Loucy (cell line): ENCODE results near the gene STX8.

Experiments used
- EZH2phosphoT487 ChIP-seq: fragments of 200-600 bp; IDR thresholded peaks from 2 replicates; pipeline ENCODE4 v1.6.1; 2018; ENCODE audit warnings: antibody characterized with exemption, mild to moderate bottlenecking, moderate library complexity, borderline replicate concordance
- TF ChIP-seq, protein P1 (sequence below): fragments of 200-600 bp; sonication (generic); conservative IDR thresholded peaks from 2 replicates; pipeline ENCODE4 v1.5.1; 2014; ENCODE audit warnings: mild to moderate bottlenecking, antibody characterized with exemption, low read length

DNA sequence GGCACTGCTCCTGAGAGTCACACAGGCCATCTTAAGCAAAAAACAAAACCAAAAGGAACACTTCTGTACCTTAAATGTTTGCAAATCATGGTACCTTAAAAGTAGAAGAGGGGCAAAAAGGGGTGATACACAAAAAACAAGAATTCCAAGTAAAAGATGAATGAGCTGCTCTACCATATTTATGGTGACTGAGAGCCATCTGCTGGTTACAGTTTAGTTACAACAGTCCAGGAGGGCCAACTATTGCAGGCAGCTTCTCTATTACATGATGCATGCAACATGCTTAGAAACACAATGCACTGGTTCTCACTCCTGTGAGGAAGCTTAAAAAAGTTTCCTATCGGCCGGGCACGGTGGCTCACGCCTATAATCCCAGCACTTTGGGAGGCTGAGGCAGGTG, 53.5 kb downstream of the STX8 start:
- TF ChIP-seq, protein P1, sequence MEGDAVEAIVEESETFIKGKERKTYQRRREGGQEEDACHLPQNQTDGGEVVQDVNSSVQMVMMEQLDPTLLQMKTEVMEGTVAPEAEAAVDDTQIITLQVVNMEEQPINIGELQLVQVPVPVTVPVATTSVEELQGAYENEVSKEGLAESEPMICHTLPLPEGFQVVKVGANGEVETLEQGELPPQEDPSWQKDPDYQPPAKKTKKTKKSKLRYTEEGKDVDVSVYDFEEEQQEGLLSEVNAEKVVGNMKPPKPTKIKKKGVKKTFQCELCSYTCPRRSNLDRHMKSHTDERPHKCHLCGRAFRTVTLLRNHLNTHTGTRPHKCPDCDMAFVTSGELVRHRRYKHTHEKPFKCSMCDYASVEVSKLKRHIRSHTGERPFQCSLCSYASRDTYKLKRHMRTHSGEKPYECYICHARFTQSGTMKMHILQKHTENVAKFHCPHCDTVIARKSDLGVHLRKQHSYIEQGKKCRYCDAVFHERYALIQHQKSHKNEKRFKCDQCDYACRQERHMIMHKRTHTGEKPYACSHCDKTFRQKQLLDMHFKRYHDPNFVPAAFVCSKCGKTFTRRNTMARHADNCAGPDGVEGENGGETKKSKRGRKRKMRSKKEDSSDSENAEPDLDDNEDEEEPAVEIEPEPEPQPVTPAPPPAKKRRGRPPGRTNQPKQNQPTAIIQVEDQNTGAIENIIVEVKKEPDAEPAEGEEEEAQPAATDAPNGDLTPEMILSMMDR = peak; percentile 70
- TF ChIP-seq EZH2phosphoT487 = no peak
